WTC11 (cell line): ENCODE results near the gene THSD7B. TPM values are rescaled to one million over a fixed set of nuclear protein-coding genes. Genes with fewer than 3 reads are reported as not detected.

Experiments
- ATAC-seq: fragments of 200-7000 bp; cut with Tn5 transposase; 2 replicates; pipeline ENCODE4 v1.10.0; 2021; ENCODE audit warnings: mild to moderate bottlenecking, moderate library complexity
- CTCF ChIA-PET: fragments of 300-600 bp; sonication (Branson Sonifier 250); formaldehyde crosslinking; loops from one replicate; lab custom pipeline; 2021; ENCODE audit warnings: antibody characterized with exemption; lab: Charles Lee
- POLR2A ChIA-PET: fragments of 350-600 bp; sonication (Branson Sonifier 250); formaldehyde crosslinking; loops from one replicate; lab custom pipeline; 2021; ENCODE audit warnings: antibody characterized with exemption; lab: Charles Lee
- DNase-seq: peaks from one replicate; pipeline ENCODE4 v3.0.0; 2021; ENCODE audit warnings: low spot score
- H3K27ac Mint-ChIP-seq: 2 replicates; pipeline ENCODE4 v1.8.0; 2021; ENCODE audit warnings: mixed read lengths
- H3K27me3 Mint-ChIP-seq: 2 replicates; pipeline ENCODE4 v1.8.0; 2021; ENCODE audit warnings: low read depth, mild to moderate bottlenecking, moderate library complexity, mixed read lengths
- H3K36me3 Mint-ChIP-seq: 2 replicates; pipeline ENCODE4 v1.8.0; 2021; ENCODE audit warnings: mixed read lengths
- H3K4me1 Mint-ChIP-seq: 2 replicates; pipeline ENCODE4 v1.8.0; 2022; ENCODE audit warnings: mixed read lengths
- H3K4me3 Mint-ChIP-seq: 2 replicates; pipeline ENCODE4 v1.8.0; 2021; ENCODE audit warnings: mild to moderate bottlenecking, moderate library complexity, mixed read lengths
- H3K9me3 Mint-ChIP-seq: 2 replicates; pipeline ENCODE4 v1.8.0; 2021; ENCODE audit warnings: mixed read lengths
- CBFB ChIP-seq: sonication (generic); formaldehyde crosslinking; IDR thresholded peaks from 2 replicates; pipeline ENCODE4 v1.8.1; 2022; ENCODE audit warnings: mild to moderate bottlenecking, low read depth, missing genetic modification reagents
- EMX1 ChIP-seq: fragments of 250-450 bp; sonication (Bioruptor Pico); IDR thresholded peaks from 2 replicates; pipeline ENCODE4 v1.8.0; 2021; ENCODE audit warnings: mild to moderate bottlenecking
- FOXK1 ChIP-seq: sonication (generic); formaldehyde crosslinking; IDR thresholded peaks from 2 replicates; pipeline ENCODE4 v1.8.0; 2022; ENCODE audit warnings: mild to moderate bottlenecking, moderate library complexity, missing genetic modification reagents
- FOXP1 ChIP-seq: sonication (generic); formaldehyde crosslinking; IDR thresholded peaks from 2 replicates; pipeline ENCODE4 v1.8.0; 2022; ENCODE audit warnings: missing genetic modification reagents, mild to moderate bottlenecking, moderate library complexity, borderline replicate concordance
- GABPB1 ChIP-seq: sonication (generic); formaldehyde crosslinking; IDR thresholded peaks from 2 replicates; pipeline ENCODE4 v1.8.1; 2023; ENCODE audit warnings: mild to moderate bottlenecking, missing genetic modification reagents
- IRF2 ChIP-seq: sonication (generic); formaldehyde crosslinking; IDR thresholded peaks from 2 replicates; pipeline ENCODE4 v1.8.0; 2022; ENCODE audit warnings: low read depth, missing genetic modification reagents, borderline replicate concordance
- NFE2L1 ChIP-seq: sonication (generic); formaldehyde crosslinking; IDR thresholded peaks from 2 replicates; pipeline ENCODE4 v1.8.1; 2023; ENCODE audit warnings: missing genetic modification reagents
- PRRX2 ChIP-seq: fragments of 250-450 bp; sonication (Bioruptor Pico); IDR thresholded peaks from 2 replicates; pipeline ENCODE4 v1.8.0; 2021; ENCODE audit warnings: mild to moderate bottlenecking
- RORB ChIP-seq: fragments of 250-450 bp; sonication (Bioruptor Pico); IDR thresholded peaks from 2 replicates; pipeline ENCODE4 v1.9.0; 2021; ENCODE audit warnings: mild to moderate bottlenecking
- SP1 ChIP-seq: sonication (generic); formaldehyde crosslinking; conservative IDR thresholded peaks from 2 replicates; pipeline ENCODE4 v1.8.1; 2022; ENCODE audit warnings: missing genetic modification reagents
- TP53 ChIP-seq: sonication (generic); formaldehyde crosslinking; IDR thresholded peaks from 2 replicates; pipeline ENCODE4 v1.8.1; 2023; ENCODE audit warnings: mild to moderate bottlenecking, missing genetic modification reagents
- ZNF138 ChIP-seq: sonication (generic); formaldehyde crosslinking; conservative IDR thresholded peaks from 2 replicates; pipeline ENCODE4 v1.8.1; 2022; ENCODE audit warnings: mild to moderate bottlenecking, moderate library complexity, missing genetic modification reagents
- ZNF232 ChIP-seq: sonication (generic); formaldehyde crosslinking; IDR thresholded peaks from 2 replicates; pipeline ENCODE4 v1.8.0; 2022; ENCODE audit warnings: mild to moderate bottlenecking, missing genetic modification reagents
- ZNF263 ChIP-seq: sonication (generic); formaldehyde crosslinking; IDR thresholded peaks from 2 replicates; pipeline ENCODE4 v1.8.1; 2022; ENCODE audit warnings: low read depth, mild to moderate bottlenecking, moderate library complexity, missing genetic modification reagents
- ZNF416 ChIP-seq: fragments of 250-450 bp; sonication (Bioruptor Pico); IDR thresholded peaks from 2 replicates; pipeline ENCODE4 v1.9.0; 2021; ENCODE audit warnings: mild to moderate bottlenecking, inconsistent platforms
- total RNA-seq: library from RNA; stranded (reverse); gene quantifications from 3 replicates; pipeline ENCODE4 v1.2.3, GENCODE V29; 2021
- TF ChIP-seq, protein P1 (sequence below): sonication (generic); formaldehyde crosslinking; IDR thresholded peaks from 2 replicates; pipeline ENCODE4 v1.8.0; 2022; ENCODE audit warnings: missing genetic modification reagents
- TF ChIP-seq, protein P2 (sequence below): sonication (generic); formaldehyde crosslinking; IDR thresholded peaks from 2 replicates; pipeline ENCODE4 v1.8.1; 2022; ENCODE audit warnings: low read depth, missing genetic modification reagents, borderline replicate concordance
- TF ChIP-seq, protein P3 (sequence below): sonication (generic); formaldehyde crosslinking; IDR thresholded peaks from 2 replicates; pipeline ENCODE4 v1.8.1; 2023; ENCODE audit warnings: mild to moderate bottlenecking, missing genetic modification reagents, moderate library complexity
- TF ChIP-seq, protein P4 (sequence below): fragments of 200-600 bp; IDR thresholded peaks from 2 replicates; pipeline ENCODE4 v1.8.0; 2022; ENCODE audit warnings: antibody characterized with exemption
- TF ChIP-seq, protein P5 (sequence below): sonication (generic); formaldehyde crosslinking; conservative IDR thresholded peaks from 2 replicates; pipeline ENCODE4 v1.8.1; 2022; ENCODE audit warnings: mild to moderate bottlenecking, missing genetic modification reagents
- TF ChIP-seq, protein P6 (sequence below): sonication (generic); formaldehyde crosslinking; IDR thresholded peaks from 2 replicates; pipeline ENCODE4 v1.8.0; 2023; ENCODE audit warnings: mild to moderate bottlenecking, missing genetic modification reagents

THSD7B gene
- total RNA-seq, 1 experiment from 2014 or later: 2.9 TPM

DNA sequence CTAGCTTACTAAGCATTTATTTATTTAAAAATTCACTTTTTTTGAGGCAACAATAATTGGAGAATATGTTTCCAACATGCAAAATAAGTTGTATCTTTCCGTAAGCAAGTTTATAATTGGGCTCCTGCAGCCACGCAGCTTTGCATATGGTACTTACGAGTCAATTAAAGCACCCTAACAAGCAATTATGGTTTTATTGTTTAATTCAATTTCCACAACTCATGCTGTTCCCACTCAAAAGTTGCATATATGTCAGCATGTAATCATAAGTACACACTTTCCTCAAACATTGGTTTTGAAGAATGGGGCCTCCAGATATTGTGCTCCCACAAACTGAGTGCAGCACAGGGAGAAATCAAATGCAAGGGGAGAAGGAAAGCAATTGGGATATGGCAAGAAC lies 613.8 kb downstream of the THSD7B start:
- TF ChIP-seq, protein P1, sequence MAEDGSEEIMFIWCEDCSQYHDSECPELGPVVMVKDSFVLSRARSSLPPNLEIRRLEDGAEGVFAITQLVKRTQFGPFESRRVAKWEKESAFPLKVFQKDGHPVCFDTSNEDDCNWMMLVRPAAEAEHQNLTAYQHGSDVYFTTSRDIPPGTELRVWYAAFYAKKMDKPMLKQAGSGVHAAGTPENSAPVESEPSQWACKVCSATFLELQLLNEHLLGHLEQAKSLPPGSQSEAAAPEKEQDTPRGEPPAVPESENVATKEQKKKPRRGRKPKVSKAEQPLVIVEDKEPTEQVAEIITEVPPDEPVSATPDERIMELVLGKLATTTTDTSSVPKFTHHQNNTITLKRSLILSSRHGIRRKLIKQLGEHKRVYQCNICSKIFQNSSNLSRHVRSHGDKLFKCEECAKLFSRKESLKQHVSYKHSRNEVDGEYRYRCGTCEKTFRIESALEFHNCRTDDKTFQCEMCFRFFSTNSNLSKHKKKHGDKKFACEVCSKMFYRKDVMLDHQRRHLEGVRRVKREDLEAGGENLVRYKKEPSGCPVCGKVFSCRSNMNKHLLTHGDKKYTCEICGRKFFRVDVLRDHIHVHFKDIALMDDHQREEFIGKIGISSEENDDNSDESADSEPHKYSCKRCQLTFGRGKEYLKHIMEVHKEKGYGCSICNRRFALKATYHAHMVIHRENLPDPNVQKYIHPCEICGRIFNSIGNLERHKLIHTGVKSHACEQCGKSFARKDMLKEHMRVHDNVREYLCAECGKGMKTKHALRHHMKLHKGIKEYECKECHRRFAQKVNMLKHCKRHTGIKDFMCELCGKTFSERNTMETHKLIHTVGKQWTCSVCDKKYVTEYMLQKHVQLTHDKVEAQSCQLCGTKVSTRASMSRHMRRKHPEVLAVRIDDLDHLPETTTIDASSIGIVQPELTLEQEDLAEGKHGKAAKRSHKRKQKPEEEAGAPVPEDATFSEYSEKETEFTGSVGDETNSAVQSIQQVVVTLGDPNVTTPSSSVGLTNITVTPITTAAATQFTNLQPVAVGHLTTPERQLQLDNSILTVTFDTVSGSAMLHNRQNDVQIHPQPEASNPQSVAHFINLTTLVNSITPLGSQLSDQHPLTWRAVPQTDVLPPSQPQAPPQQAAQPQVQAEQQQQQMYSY (CRISPR knock-in tag): no peak
- TF ChIP-seq, protein P2, sequence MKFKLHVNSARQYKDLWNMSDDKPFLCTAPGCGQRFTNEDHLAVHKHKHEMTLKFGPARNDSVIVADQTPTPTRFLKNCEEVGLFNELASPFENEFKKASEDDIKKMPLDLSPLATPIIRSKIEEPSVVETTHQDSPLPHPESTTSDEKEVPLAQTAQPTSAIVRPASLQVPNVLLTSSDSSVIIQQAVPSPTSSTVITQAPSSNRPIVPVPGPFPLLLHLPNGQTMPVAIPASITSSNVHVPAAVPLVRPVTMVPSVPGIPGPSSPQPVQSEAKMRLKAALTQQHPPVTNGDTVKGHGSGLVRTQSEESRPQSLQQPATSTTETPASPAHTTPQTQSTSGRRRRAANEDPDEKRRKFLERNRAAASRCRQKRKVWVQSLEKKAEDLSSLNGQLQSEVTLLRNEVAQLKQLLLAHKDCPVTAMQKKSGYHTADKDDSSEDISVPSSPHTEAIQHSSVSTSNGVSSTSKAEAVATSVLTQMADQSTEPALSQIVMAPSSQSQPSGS (CRISPR knock-in tag): no peak
- TF ChIP-seq, protein P3, sequence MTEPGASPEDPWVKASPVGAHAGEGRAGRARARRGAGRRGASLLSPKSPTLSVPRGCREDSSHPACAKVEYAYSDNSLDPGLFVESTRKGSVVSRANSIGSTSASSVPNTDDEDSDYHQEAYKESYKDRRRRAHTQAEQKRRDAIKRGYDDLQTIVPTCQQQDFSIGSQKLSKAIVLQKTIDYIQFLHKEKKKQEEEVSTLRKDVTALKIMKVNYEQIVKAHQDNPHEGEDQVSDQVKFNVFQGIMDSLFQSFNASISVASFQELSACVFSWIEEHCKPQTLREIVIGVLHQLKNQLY (CRISPR knock-in tag): no peak
- TF ChIP-seq PRRX2: no peak
- TF ChIP-seq, protein P4, sequence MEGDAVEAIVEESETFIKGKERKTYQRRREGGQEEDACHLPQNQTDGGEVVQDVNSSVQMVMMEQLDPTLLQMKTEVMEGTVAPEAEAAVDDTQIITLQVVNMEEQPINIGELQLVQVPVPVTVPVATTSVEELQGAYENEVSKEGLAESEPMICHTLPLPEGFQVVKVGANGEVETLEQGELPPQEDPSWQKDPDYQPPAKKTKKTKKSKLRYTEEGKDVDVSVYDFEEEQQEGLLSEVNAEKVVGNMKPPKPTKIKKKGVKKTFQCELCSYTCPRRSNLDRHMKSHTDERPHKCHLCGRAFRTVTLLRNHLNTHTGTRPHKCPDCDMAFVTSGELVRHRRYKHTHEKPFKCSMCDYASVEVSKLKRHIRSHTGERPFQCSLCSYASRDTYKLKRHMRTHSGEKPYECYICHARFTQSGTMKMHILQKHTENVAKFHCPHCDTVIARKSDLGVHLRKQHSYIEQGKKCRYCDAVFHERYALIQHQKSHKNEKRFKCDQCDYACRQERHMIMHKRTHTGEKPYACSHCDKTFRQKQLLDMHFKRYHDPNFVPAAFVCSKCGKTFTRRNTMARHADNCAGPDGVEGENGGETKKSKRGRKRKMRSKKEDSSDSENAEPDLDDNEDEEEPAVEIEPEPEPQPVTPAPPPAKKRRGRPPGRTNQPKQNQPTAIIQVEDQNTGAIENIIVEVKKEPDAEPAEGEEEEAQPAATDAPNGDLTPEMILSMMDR: no peak
- TF ChIP-seq GABPB1 (CRISPR knock-in tag): no peak
- no peak for TF ChIP-seq SP1
- no peak for TF ChIP-seq RORB
- no peak for TF ChIP-seq ZNF138 (CRISPR knock-in tag)
- no peak overlapping the region for H3K27ac Mint-ChIP-seq
- ChIA-PET CTCF (no interaction called here), POLR2A (no interaction called here)
- H3K36me3 Mint-ChIP-seq: peaks cover 24% of the 10 kb centered on the region
- no peaks in the 10 kb centered on the region for H3K27me3 Mint-ChIP-seq
- peaks cover 7% of the 10 kb centered on the region; the same call in 1 of the 2 replicates for H3K4me1 Mint-ChIP-seq
- no peak for ATAC-seq
- H3K9me3 Mint-ChIP-seq: peaks cover 42% of the 10 kb centered on the region
- H3K4me3 Mint-ChIP-seq: no peak overlapping the region
- DNase-seq: no peak

DNA sequence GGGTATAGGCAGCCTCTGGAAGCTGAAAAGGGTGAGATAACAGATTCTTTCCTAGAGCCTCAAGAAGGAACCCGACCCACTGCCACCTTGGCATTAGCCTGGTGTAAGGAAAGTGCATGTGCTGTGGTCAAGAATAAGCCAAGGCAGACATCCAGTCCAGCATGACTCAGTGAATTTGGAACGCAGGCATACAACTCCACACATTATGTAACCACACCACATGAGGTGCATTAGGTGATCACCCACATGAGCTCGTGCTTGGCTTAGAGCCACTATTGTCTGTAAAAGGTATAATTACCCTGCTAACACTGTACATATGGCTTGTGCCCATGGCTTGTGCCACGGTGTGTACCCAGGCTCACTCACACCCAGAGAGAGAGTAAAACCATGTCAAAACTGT lies 615.3 kb downstream of the THSD7B start:
- H3K36me3 Mint-ChIP-seq: peaks cover 31% of the 10 kb centered on the region
- no peak for TF ChIP-seq ZNF263 (CRISPR knock-in tag)
- no peak for TF ChIP-seq TP53 (CRISPR knock-in tag)
- TF ChIP-seq, all 79 proteins: peak for 0
- ChIA-PET POLR2A (no interaction called here), CTCF (no interaction called here)
- no peak for DNase-seq
- Mint-ChIP-seq H3K9me3 (peaks cover 52% of the 10 kb centered on the region), H3K27me3 (no peaks in the 10 kb centered on the region), H3K4me3 (no peak overlapping the region), H3K27ac (no peak overlapping the region), H3K4me1 (0 out of 2 replicates have a peak, but pooled peaks cover 3% of the 10 kb centered on the region)
- ATAC-seq: no peak

DNA sequence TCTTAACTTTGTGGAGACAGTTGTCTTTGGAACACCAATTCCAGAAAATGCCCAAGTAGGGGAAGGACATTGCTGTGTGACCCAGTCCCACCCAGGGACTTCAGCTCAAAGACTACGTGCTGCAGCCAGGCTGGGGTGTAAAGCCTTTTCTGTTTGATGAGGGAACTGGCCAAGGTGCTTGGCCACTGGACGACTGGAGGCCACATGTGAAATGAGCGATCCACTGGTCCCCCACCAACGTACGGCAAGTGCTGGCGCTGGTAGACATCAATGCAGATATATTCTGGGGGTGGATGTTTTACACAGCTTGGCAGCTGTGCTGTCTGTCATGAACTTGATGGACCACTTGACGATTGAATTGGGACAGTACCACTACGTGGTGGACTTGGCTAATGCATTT lies 616.4 kb downstream of the THSD7B start:
- no peak for DNase-seq
- ATAC-seq: no peak
- CTCF ChIA-PET: no interaction called here
- POLR2A ChIA-PET: no interaction called here
- Mint-ChIP-seq H3K9me3 (peaks cover 52% of the 10 kb centered on the region), H3K27me3 (no peaks in the 10 kb centered on the region), H3K36me3 (peaks cover 31% of the 10 kb centered on the region), H3K27ac (no peak overlapping the region), H3K4me1 (peaks cover 11% of the 10 kb centered on the region), H3K4me3 (no peak overlapping the region)
- TF ChIP-seq FOXP1 (no peak), NFE2L1 (CRISPR knock-in tag) (no peak), ZNF416 (CRISPR knock-in tag) (no peak), FOXK1 (no peak), IRF2 (CRISPR knock-in tag) (no peak), EMX1 (CRISPR knock-in tag) (no peak), CBFB (CRISPR knock-in tag) (no peak), ZNF232 (no peak)
- TF ChIP-seq, protein P5, sequence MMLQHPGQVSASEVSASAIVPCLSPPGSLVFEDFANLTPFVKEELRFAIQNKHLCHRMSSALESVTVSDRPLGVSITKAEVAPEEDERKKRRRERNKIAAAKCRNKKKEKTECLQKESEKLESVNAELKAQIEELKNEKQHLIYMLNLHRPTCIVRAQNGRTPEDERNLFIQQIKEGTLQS (CRISPR knock-in tag): no peak
- TF ChIP-seq, protein P6, sequence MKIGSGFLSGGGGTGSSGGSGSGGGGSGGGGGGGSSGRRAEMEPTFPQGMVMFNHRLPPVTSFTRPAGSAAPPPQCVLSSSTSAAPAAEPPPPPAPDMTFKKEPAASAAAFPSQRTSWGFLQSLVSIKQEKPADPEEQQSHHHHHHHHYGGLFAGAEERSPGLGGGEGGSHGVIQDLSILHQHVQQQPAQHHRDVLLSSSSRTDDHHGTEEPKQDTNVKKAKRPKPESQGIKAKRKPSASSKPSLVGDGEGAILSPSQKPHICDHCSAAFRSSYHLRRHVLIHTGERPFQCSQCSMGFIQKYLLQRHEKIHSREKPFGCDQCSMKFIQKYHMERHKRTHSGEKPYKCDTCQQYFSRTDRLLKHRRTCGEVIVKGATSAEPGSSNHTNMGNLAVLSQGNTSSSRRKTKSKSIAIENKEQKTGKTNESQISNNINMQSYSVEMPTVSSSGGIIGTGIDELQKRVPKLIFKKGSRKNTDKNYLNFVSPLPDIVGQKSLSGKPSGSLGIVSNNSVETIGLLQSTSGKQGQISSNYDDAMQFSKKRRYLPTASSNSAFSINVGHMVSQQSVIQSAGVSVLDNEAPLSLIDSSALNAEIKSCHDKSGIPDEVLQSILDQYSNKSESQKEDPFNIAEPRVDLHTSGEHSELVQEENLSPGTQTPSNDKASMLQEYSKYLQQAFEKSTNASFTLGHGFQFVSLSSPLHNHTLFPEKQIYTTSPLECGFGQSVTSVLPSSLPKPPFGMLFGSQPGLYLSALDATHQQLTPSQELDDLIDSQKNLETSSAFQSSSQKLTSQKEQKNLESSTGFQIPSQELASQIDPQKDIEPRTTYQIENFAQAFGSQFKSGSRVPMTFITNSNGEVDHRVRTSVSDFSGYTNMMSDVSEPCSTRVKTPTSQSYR (CRISPR knock-in tag): no peak
